Stimulated activated CD4-positive, alpha-beta T cell treated with anti-CD3 and anti-CD28 coated beads, Interleukin-1b, Interleukin-23, amount 100 ng/mL, for 48 hours (primary cell): ENCODE measurements around the gene TOP2A.

ENCODE experiments used
- DNase-seq: peaks from one replicate; pipeline ENCODE4 v3.0.0-alpha.2; 2020

TOP2A gene

GRCh38 chr17:40417609-40418427, at the start of gene TOP2A:
TSS of gene TOP2A (minus strand) at chr17:40417896. CDS start at chr17:40417791, 105 bp downstream.
- DNase-seq = peak; percentile 97

GRCh38 chr17:40467281-40467867, 49.7 kb upstream of the TOP2A start:
- DNase-seq = no peak

- DNase-seq = no peak
These were observed 48.7 kb upstream of the TOP2A start for GRCh38 chr17:40466298-40466971.

GRCh38 chr17:40464392-40464855, 46.7 kb upstream of the TOP2A start:
- no peak for DNase-seq

GRCh38 chr17:40463122-40463550, 45.4 kb upstream of the TOP2A start:
- no peak for DNase-seq

- no peak for DNase-seq
These were observed 44.8 kb upstream of the TOP2A start for GRCh38 chr17:40462343-40463121.

- DNase-seq = no peak
These were observed 44.1 kb upstream of the TOP2A start for GRCh38 chr17:40461732-40462342.

- DNase-seq = no peak
These were observed 43.5 kb upstream of the TOP2A start for GRCh38 chr17:40460968-40461731.

- DNase-seq = no peak
These were observed 42.9 kb upstream of the TOP2A start for GRCh38 chr17:40460604-40460967.

GRCh38 chr17:40459636-40460603, 42.2 kb upstream of the TOP2A start:
- no peak for DNase-seq

GRCh38 chr17:40458851-40459482, 41.3 kb upstream of the TOP2A start:
- DNase-seq = no peak

- DNase-seq = no peak
These were observed 40.5 kb upstream of the TOP2A start for GRCh38 chr17:40457964-40458791.

- DNase-seq = no peak
These were observed 39.7 kb upstream of the TOP2A start for GRCh38 chr17:40457369-40457768.

GRCh38 chr17:40456396-40456951, 38.8 kb upstream of the TOP2A start:
- no peak for DNase-seq

- no peak for DNase-seq
These were observed 36.9 kb upstream of the TOP2A start for GRCh38 chr17:40454613-40454995.

- DNase-seq = no peak
These were observed 36.4 kb upstream of the TOP2A start for GRCh38 chr17:40453881-40454612.

- no peak for DNase-seq
These were observed 35.3 kb upstream of the TOP2A start for GRCh38 chr17:40452921-40453378.

GRCh38 chr17:40452216-40452787, 34.6 kb upstream of the TOP2A start:
- DNase-seq = peak; percentile 42
